ENCODE results near the gene APC.
A peak's percentile ranks its signal among the peaks of the same experiment; 100 is the strongest.

The APC gene

DNA sequence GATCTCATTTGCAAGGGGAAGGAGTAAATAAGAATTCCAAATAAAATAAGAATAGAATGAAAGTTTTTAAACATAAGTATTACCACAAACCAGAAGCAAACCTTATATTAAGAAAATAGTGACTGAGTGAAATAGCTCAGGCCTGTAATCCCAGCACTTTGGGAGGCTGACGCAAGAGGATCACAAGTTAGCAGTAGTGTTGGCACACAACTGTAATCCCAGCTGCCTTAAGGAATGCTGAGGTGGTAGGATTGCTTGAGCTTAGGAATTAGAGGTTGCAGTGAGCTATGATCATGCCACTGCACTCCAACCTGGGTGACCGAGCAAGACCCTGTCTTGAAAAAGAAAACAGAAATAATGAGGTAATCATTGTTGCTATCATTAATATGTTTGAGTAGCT is 47.0 kb downstream of the APC start:
- DNase-seq (ENCODE audit: low spot score): no peak

GRCh38 chr5:112787261-112787660 is 49.6 kb downstream of the APC start:
- DNase-seq (ENCODE audit: low spot score): no peak

- no peak for DNase-seq (ENCODE audit: low spot score)
Measured at GRCh38 chr5:112787896-112788295, 50.2 kb downstream of the APC start.

DNA sequence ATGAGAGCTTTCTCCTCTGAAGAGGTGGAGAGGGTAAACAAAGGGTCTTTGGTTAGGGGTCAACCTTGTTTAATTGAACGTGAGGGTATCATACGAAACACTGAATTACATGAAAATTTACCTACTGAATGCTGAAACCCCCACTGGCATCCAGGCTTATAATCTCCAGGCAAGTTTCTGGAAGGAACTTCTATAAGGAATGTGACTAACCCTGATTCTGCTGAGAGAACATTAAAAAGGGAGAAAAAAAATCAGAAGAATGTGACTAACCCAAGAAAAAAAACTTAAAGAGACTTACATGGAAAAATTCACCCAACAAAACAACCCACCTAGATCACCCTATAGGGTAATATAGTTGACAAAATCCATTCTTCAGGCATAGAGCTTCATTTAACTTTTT is 55.5 kb downstream of the APC start:
- DNase-seq (ENCODE audit: low spot score): no peak

DNA sequence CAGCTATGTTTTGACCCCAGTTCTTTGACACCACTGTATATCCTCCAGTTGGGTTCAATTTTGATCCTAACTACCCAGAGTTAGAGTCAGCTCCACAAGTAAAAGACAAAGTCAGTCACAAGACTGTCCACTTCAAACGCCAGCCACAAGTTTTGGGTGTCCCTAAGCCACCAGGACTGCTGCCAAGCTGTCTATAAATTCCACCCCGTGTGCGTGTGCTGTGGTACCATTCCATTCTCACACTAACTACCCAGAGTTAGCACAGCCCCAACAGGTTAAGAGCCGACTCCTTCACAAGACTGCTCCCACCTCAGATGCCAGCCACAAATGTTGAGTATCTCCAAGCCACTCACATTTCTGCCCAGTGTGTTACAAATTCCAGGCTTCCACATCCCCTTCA is 56.7 kb downstream of the APC start:
- no peak for DNase-seq (ENCODE audit: low spot score)

DNA sequence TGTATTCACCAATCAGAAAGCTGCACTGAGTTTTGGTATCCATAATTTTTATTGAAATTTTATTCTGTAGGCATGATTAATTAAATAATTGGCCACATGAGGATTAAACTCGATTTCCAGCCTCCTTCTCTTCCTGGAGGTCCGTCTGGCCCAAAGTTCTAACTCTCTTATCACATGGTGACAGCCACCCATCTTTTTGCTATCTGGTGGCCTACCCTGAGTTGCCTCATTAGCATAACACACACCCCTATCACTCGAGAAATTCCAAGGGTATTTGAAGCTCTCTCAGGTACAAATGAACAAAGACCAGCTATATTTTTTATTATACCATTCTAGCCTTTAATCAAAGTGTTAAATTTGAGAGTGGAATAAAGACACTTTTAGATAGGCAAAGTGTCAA is 57.7 kb downstream of the APC start:
- DNase-seq (ENCODE audit: low spot score): no peak

DNA sequence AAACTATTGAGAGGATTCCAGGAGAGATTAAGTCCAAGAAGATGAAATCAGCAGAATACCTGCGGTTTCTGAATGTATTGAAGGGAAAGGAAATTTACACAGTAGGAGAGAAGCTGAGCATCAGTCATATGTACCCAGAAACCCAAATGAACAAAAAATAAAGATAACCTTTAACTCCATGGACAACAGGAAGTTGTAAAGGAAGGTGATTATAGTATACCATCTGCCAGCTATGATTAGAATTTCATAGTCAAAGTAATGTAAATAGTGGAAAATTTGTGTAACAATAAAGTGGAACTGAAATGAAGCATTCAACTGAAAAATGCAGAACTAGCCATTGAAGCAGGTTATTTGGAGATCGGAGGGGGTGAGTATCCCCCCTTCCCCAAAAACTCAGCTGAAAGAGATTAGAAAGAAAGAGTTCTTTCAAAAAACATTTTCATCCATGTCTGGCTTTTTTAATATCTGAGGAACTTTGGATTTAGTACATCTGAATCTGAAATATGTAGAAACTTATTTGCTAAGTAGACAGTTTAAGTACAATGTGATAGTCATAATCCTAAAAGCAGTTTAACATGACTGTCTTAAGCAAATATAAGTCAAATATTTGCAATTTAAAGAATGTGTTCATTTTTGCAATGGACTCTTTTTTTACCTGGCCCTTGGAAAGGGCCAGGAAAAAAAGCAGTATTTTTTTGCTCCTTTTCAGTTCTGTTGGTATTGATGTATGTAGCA is 58.4 kb downstream of the APC start:
- DNase-seq (ENCODE audit: low spot score): no peak

GRCh38 chr5:112799661-112800060 is 62.0 kb downstream of the APC start:
- no peak for DNase-seq (ENCODE audit: low spot score)

- no peak for DNase-seq (ENCODE audit: low spot score)
Measured at GRCh38 chr5:112800891-112801290, 63.2 kb downstream of the APC start.

GRCh38 chr5:112811023-112811422 is 73.3 kb downstream of the APC start:
- no peak for DNase-seq (ENCODE audit: low spot score)

- DNase-seq (ENCODE audit: low spot score): no peak
Measured at GRCh38 chr5:112812549-112812948, 74.9 kb downstream of the APC start.

- no peak for DNase-seq (ENCODE audit: low spot score)
Measured at GRCh38 chr5:112820246-112820645, 82.6 kb downstream of the APC start.

DNA sequence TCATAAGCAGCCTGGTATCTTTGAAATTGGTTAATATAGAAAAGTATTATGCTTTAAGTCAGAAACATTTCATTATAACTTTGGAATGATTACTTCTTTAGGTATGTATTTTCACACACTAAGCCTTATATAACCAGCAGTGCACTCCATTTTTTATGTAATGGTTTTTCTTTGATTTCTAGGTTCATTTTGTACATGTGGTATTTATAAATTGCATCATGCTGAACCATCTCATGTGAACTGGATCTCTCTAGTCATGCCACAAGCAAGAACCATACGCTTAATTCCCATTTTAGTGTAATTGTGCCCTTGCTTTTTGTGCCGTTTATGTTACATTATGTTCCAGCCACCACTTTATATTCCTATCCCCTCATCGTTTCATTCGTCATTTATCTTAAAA is 84.8 kb downstream of the APC start:
- no peak for DNase-seq (ENCODE audit: low spot score)

- DNase-seq (ENCODE audit: low spot score): no peak
Measured at GRCh38 chr5:112823181-112823580, 85.5 kb downstream of the APC start.

DNA sequence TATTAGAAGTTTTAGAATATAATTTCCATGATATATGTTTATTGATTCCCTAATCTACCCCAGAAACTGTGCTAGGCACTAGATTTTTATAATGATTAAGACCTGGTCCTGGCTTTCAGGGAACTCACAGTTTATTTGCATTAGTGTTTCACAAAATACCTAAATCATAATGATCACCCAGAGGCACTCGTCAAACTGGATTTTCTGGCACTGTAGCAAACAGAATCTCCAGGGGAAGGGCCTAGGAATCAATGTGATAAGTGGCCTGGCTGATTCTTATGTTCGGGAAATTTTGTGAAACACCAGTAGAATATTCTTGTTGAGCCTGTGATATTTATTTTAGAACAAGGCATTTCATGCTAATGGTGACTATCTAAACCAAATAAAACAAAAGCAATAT is 86.0 kb downstream of the APC start:
- DNase-seq (ENCODE audit: low spot score): no peak

GRCh38 chr5:112824197-112824596 is 86.5 kb downstream of the APC start:
- DNase-seq (ENCODE audit: low spot score): no peak

- no peak for DNase-seq (ENCODE audit: low spot score)
Measured at GRCh38 chr5:112830378-112830777, 92.7 kb downstream of the APC start.

DNA sequence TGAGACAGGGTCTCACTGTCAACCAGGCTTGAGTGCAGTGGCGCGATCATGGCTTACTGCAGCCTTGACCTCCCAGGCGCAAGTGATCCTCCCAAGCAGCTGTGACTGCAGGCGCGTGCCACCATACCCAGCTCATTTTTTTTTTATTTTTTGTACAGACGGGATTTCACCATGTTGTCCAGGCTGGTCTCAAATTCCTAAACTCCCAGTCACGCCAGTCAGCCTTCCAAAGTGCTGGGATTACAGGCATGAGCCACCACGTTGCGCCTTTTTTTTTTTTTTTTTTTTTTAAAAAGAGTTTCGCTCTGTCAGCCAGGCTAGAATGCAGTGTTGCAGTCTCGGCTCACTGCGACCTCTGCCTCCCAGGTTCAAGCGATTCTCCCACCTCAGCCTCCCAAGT is 96.3 kb downstream of the APC start:
- DNase-seq (ENCODE audit: low spot score): no peak

- DNase-seq (ENCODE audit: low spot score): no peak
Measured at GRCh38 chr5:112844489-112844888, 106.8 kb downstream of the APC start.

- DNase-seq (ENCODE audit: low spot score): no peak
Measured at GRCh38 chr5:112846556-112846955, 108.9 kb downstream of the APC start.

DNA sequence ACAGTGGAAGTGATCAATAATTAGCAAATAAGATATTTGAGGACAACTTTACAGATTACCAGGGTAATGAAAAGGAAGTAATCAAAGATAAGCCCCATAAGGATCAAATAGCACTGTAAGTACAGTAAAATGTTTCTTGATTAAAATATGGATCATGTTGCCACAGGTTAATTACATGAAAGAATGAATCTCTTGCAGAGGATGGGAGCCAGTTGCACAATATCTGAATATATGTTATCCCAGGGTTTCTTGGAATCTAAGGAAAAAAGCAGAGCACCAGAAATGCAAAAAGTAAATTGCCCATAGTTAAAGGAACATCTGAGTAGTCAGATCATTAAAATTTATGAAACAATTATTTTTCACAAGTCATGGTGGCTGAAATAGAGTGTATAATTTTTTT is 109.6 kb downstream of the APC start:
- DNase-seq (ENCODE audit: low spot score): no peak

- peak; percentile 76 for DNase-seq (ENCODE audit: low spot score)
Measured at GRCh38 chr5:112848116-112848811, 110.6 kb downstream of the APC start.

GRCh38 chr5:112849912-112850311 is 112.2 kb downstream of the APC start:
- no peak for DNase-seq (ENCODE audit: low spot score)

DNA sequence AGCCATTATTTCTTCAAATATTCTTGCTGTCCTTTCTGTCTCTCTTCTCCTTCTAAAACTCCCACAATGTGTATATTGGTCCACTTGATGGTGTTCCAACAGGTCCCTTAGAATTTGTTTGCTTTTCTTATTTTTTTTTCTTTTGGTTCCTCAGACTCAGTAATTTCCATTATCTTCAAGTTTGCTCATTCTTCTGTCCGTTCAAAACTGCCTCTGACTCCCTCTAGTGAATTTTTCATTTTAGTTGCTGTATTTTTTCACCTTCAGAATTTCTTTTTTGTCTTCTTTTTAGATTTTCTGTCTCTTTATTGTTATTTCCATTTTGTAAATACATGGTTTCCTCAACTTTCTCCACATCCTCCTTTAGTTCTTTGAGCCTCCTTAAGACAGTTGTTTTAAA is 117.0 kb downstream of the APC start:
- DNase-seq (ENCODE audit: low spot score): no peak

Data from SK-N-DZ (cell line).